Neural crest cell (in vitro differentiated cells): ENCODE data around the gene CNN2. TPM values are rescaled to one million over a fixed set of nuclear protein-coding genes. Genes with fewer than 3 reads are reported as not detected.
A peak's percentile ranks its signal among the peaks of the same experiment; 100 is the strongest.

Experiments
- DNase-seq: peaks from one replicate; pipeline ENCODE4 v3.0.0; 2021; ENCODE audit warnings: low read depth, mixed read lengths, low spot score
- H3K27ac Mint-ChIP-seq: one replicate; pipeline ENCODE4 v1.8.0; 2021; ENCODE audit warnings: mild to moderate bottlenecking, mixed read lengths; ENCODE audit not compliant: unreplicated experiment
- H3K27me3 Mint-ChIP-seq: 2 replicates; pipeline ENCODE4 v1.8.0; 2021; ENCODE audit warnings: low read depth, mild to moderate bottlenecking, mixed read lengths
- H3K36me3 Mint-ChIP-seq: 2 replicates; pipeline ENCODE4 v1.8.0; 2021; ENCODE audit warnings: low read depth, mild to moderate bottlenecking, mixed read lengths
- H3K4me1 Mint-ChIP-seq: 2 replicates; pipeline ENCODE4 v1.8.0; 2021; ENCODE audit warnings: mixed read lengths
- H3K4me3 Mint-ChIP-seq: one replicate; pipeline ENCODE4 v1.8.0; 2021; ENCODE audit warnings: mild to moderate bottlenecking, mixed read lengths
- H3K9me3 Mint-ChIP-seq: 2 replicates; pipeline ENCODE4 v1.8.0; 2021; ENCODE audit warnings: mixed read lengths
- CTCF ChIP-seq: fragments of 200-600 bp; sonication (generic); conservative IDR thresholded peaks from 2 replicates; pipeline ENCODE4 v1.5.0; 2021; ENCODE audit warnings: antibody characterized with exemption, mild to moderate bottlenecking
- total RNA-seq: library from RNA; stranded (reverse); gene quantifications from 2 replicates; pipeline ENCODE4 v1.2.1, GENCODE V29; 2021

The CNN2 gene
- total RNA-seq, 1 donor from 2014 or later: 140 TPM

- Mint-ChIP-seq H3K27me3 (peaks cover 54% of the 10 kb centered on the region), H3K36me3 (peaks cover 7% of the 10 kb centered on the region), H3K4me3 (peak overlapping the region; percentile 35), H3K9me3 (no peaks in the 10 kb centered on the region), H3K27ac (no peak overlapping the region), H3K4me1 (peaks cover 4% of the 10 kb centered on the region)
- no peak for TF ChIP-seq CTCF
- no peak for DNase-seq
Measured at GRCh38 chr19:1002600-1002999, 23.8 kb upstream of the CNN2 start.

GRCh38 chr19:1003283-1003682, 23.1 kb upstream of the CNN2 start:
- peaks cover 47% of the 10 kb centered on the region for H3K27me3 Mint-ChIP-seq

GRCh38 chr19:1004204-1004802, 22.1 kb upstream of the CNN2 start:
- no peak for TF ChIP-seq CTCF
- DNase-seq: no peak
- peaks cover 37% of the 10 kb centered on the region for H3K27me3 Mint-ChIP-seq
- H3K4me1 Mint-ChIP-seq: peaks cover under 1% of the 10 kb centered on the region
- H3K4me3 Mint-ChIP-seq: peak overlapping the region; percentile 34
- no peaks in the 10 kb centered on the region for H3K9me3 Mint-ChIP-seq
- H3K27ac Mint-ChIP-seq: no peak overlapping the region
- H3K36me3 Mint-ChIP-seq: peaks cover 7% of the 10 kb centered on the region

More at GRCh38 chr19:1003283-1003682, 23.1 kb upstream of the CNN2 start:
- H3K27ac Mint-ChIP-seq: no peak overlapping the region
- no peaks in the 10 kb centered on the region for H3K9me3 Mint-ChIP-seq
- TF ChIP-seq CTCF: no peak
- peaks cover 4% of the 10 kb centered on the region for H3K4me1 Mint-ChIP-seq
- DNase-seq: no peak
- H3K4me3 Mint-ChIP-seq: no peak overlapping the region
- peaks cover 7% of the 10 kb centered on the region for H3K36me3 Mint-ChIP-seq

- Mint-ChIP-seq H3K27ac (no peak overlapping the region), H3K9me3 (no peaks in the 10 kb centered on the region), H3K4me3 (no peak overlapping the region)
Measured at GRCh38 chr19:1004803-1005664, 21.4 kb upstream of the CNN2 start.

More at GRCh38 chr19:1004803-1005664, 21.4 kb upstream of the CNN2 start:
- peaks cover 31% of the 10 kb centered on the region for H3K27me3 Mint-ChIP-seq
- no peak for TF ChIP-seq CTCF
- H3K36me3 Mint-ChIP-seq: peaks cover 7% of the 10 kb centered on the region
- no peaks in the 10 kb centered on the region for H3K4me1 Mint-ChIP-seq
- DNase-seq: no peak
